ENCODE results near the gene PRDM16.
A peak's percentile ranks its signal among the peaks of the same experiment; 100 is the strongest.

PRDM16 gene

GRCh38 chr1:3068564-3069431 lies at the start of gene PRDM16:
Gene PRDM16, plus strand, starts transcription at chr1:3069203. Its CDS starts 57 bp downstream, at chr1:3069260.
- DNase-seq, result no peak

- peak; percentile 58 for DNase-seq
Measured at GRCh38 chr1:3019516-3020051, 49.4 kb upstream of the PRDM16 start.

- no peak for DNase-seq
Measured at GRCh38 chr1:3020263-3020909, 48.6 kb upstream of the PRDM16 start.

GRCh38 chr1:3021233-3021671 lies 47.8 kb upstream of the PRDM16 start, which contains the start of gene ACTRT2:
Gene ACTRT2, plus strand, starts transcription at chr1:3021467. Its CDS starts 220 bp downstream, at chr1:3021687.
- DNase-seq, result peak; percentile 28

GRCh38 chr1:3021801-3022401 lies 47.1 kb upstream of the PRDM16 start:
- peak; percentile 61 for DNase-seq

- peak; percentile 57 for DNase-seq
Measured at GRCh38 chr1:3022511-3022973, 46.5 kb upstream of the PRDM16 start.

- peak; percentile 37 for DNase-seq
Measured at GRCh38 chr1:3022976-3023375, 46.0 kb upstream of the PRDM16 start.

- no peak for DNase-seq
Measured at GRCh38 chr1:3024019-3024418, 45.0 kb upstream of the PRDM16 start.

- no peak for DNase-seq
Measured at GRCh38 chr1:3024588-3024987, 44.4 kb upstream of the PRDM16 start.

- DNase-seq, result no peak
Measured at GRCh38 chr1:3026124-3026523, 42.9 kb upstream of the PRDM16 start.

- peak; percentile 47 for DNase-seq
Measured at GRCh38 chr1:3026581-3027391, 42.2 kb upstream of the PRDM16 start.

- no peak for DNase-seq
Measured at GRCh38 chr1:3027611-3028371, 41.2 kb upstream of the PRDM16 start.

GRCh38 chr1:3028531-3029282 lies 40.3 kb upstream of the PRDM16 start:
- no peak for DNase-seq

- no peak for DNase-seq
Measured at GRCh38 chr1:3029481-3029961, 39.5 kb upstream of the PRDM16 start.

- DNase-seq, result peak; percentile 56
Measured at GRCh38 chr1:3029991-3030662, 38.9 kb upstream of the PRDM16 start.

- peak; percentile 53 for DNase-seq
Measured at GRCh38 chr1:3030663-3031381, 38.2 kb upstream of the PRDM16 start.

- peak; percentile 58 for DNase-seq
Measured at GRCh38 chr1:3031401-3032221, 37.4 kb upstream of the PRDM16 start.

- DNase-seq, result peak; percentile 59
Measured at GRCh38 chr1:3032371-3033039, 36.5 kb upstream of the PRDM16 start.

All from activated effector memory CD4-positive, alpha-beta T cell treated with anti-CD3 and anti-CD28 coated beads, Interleukin-2, amount 50 U/mL, for 16 hours (primary cell).